HepG2 (cell line): ENCODE measurements around the gene SELENOW. TPM values are rescaled to one million over a fixed set of nuclear protein-coding genes. Genes with fewer than 3 reads are reported as not detected.
A peak's percentile ranks its signal among the peaks of the same experiment; 100 is the strongest.

Experiments used
- ARID4A ChIP-seq: sonication (generic); formaldehyde crosslinking; IDR thresholded peaks from 2 replicates; pipeline ENCODE4 v1.5.0; 2020; ENCODE audit warnings: mild to moderate bottlenecking, missing genetic modification reagents, borderline replicate concordance
- GABPB1 ChIP-seq: IDR thresholded peaks from 2 replicates; pipeline ENCODE4 v1.6.1; 2016; ENCODE audit warnings: mild to moderate bottlenecking, missing genetic modification reagents, moderate library complexity, missing compliant biosample characterization
- KLF11 ChIP-seq: IDR thresholded peaks from 2 replicates; pipeline ENCODE4 v1.6.1; 2016; ENCODE audit warnings: missing compliant biosample characterization
- MLLT10 ChIP-seq: sonication (generic); formaldehyde crosslinking; IDR thresholded peaks from 2 replicates; pipeline ENCODE4 v1.4.0; 2020; ENCODE audit warnings: missing genetic modification reagents
- MNT ChIP-seq: fragments of 450-650 bp; IDR thresholded peaks from 2 replicates; pipeline ENCODE4 v1.6.1; 2016
- NFYC ChIP-seq: IDR thresholded peaks from 2 replicates; pipeline ENCODE4 v1.6.1; 2016; ENCODE audit warnings: missing genetic modification reagents, missing compliant biosample characterization
- SAP130 ChIP-seq: IDR thresholded peaks from 2 replicates; pipeline ENCODE4 v1.6.1; 2016; ENCODE audit warnings: low read depth
- SP2 ChIP-seq: sonication (generic); formaldehyde crosslinking; IDR thresholded peaks from 2 replicates; pipeline ENCODE4 v1.5.1; 2020; ENCODE audit warnings: mild to moderate bottlenecking, missing genetic modification reagents
- ZBTB14 ChIP-seq: sonication (generic); formaldehyde crosslinking; IDR thresholded peaks from 2 replicates; pipeline ENCODE4 v1.4.0; 2020; ENCODE audit warnings: missing genetic modification reagents
- ZFP91 ChIP-seq: sonication (generic); formaldehyde crosslinking; IDR thresholded peaks from 2 replicates; pipeline ENCODE4 v1.9.0; 2022; ENCODE audit warnings: missing genetic modification reagents, mild to moderate bottlenecking, borderline replicate concordance
- ZNF687 ChIP-seq: sonication (generic); formaldehyde crosslinking; IDR thresholded peaks from 2 replicates; pipeline ENCODE4 v1.5.1; 2020; ENCODE audit warnings: mild to moderate bottlenecking, missing genetic modification reagents, moderate library complexity
- polyA plus RNA-seq, 8 experiments: library from polyadenylated mRNA; depleted of rRNA in 3 of 8; stranded (reverse) in 7 of 8; unstranded in 1 of 8; fragments of >200 nt; fragmentation: Illumina TruSeq in 4 of 8; extraction: Trizol in 4 of 8; gene quantifications; 2 replicates each; pipeline versions ENCODE4 v1.2.1 to v1.2.3, GENCODE V29; 2011 to 2016; ENCODE audit warnings: low read depth in 4 of 8, missing spikeins in 1 of 8, mixed read lengths in 1 of 8; ENCODE audit not compliant: insufficient read depth in 1 of 8
- total RNA-seq, 5 experiments: library from RNA; depleted of rRNA; stranded (reverse); fragments of >200 nt; fragmentation: Illumina TruSeq; extraction: Trizol; gene quantifications; 2 replicates each; pipeline ENCODE4 v1.2.3, GENCODE V29; 2016; ENCODE audit warnings: low read depth in 1 of 5

The SELENOW gene
- total and polyA plus RNA-seq, 2 of the 13 experiments (the other 11 are each of a cell fraction or from before 2014, with no cell fraction given) = 50.3 to 64.7 TPM

- TF ChIP-seq ZFP91 (CRISPR knock-in tag) (no peak), GABPB1 (peak; percentile 37; the same call in 1 of the 2 replicates), KLF11 (CRISPR knock-in tag) (no peak), SP2 (peak; percentile 72), MNT (no peak), NFYC (CRISPR knock-in tag) (peak; percentile 75), SAP130 (CRISPR knock-in tag) (peak; percentile 36; the same call in 1 of the 2 replicates), MLLT10 (CRISPR knock-in tag) (no peak), ZBTB14 (CRISPR knock-in tag) (no peak), ARID4A (CRISPR knock-in tag) (no peak), ZNF687 (CRISPR knock-in tag) (0 out of 2 replicates have a peak, but pooled peaks have one; percentile 5)
These were observed 48.5 kb upstream of the SELENOW start (continued) for GRCh38 chr19:47729799-47730520.
